ENCODE measurements around the gene CCDC86. TPM values are rescaled to one million over a fixed set of nuclear protein-coding genes. Genes with fewer than 3 reads are reported as not detected.

Gene CCDC86
- total and polyA plus RNA-seq, 2 of the 4 experiments (the other 2 are of a cell fraction): 9.5 to 34.0 TPM

DNA sequence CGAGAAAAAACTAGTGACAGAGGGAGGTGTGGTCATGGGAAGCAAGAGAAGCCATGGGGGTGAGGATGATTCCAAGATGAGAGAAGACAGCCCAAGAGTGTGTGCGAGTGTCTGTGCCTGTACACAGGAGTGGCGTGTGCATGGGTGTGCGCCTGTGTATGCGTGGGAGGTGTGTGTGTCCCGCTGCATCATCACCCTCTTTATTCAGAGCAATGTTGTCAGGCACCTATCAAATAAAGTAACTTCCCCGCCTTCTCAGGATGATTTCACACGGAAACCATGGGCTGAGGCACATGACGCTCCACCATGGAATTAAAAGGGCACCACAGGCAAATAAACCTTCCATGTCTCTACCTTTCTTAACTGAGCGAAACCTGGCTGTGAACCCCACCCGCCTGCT lies 32.2 kb upstream of the CCDC86 start:
- CTCF ChIA-PET: no interaction called here

More for the DNA sequence above, 32.2 kb upstream of the CCDC86 start:
- ATAC-seq (ENCODE audit: low read depth): no peak
- no peak overlapping the region for H4K5ac ChIP-seq (ENCODE audit: low read depth, low read length)
- no peak overlapping the region for H3K18ac ChIP-seq (ENCODE audit: low read depth, low read length)
- WGBS, 2 experiments (ENCODE audit: extremely low coverage in 2 of 2, insufficient read length in 1 of 2): 67% methylated on average over 1 of the region's 11 CpGs; no CpG with 5 or more reads in 1 of the 2 experiments
- H3K9me3 ChIP-seq (ENCODE audit: control insufficient read depth, insufficient read depth, low read length): no peaks in the 10 kb centered on the region
- H3K27ac ChIP-seq (ENCODE audit: insufficient read depth, low read length): no peak overlapping the region
- TF ChIP-seq, protein P1, sequence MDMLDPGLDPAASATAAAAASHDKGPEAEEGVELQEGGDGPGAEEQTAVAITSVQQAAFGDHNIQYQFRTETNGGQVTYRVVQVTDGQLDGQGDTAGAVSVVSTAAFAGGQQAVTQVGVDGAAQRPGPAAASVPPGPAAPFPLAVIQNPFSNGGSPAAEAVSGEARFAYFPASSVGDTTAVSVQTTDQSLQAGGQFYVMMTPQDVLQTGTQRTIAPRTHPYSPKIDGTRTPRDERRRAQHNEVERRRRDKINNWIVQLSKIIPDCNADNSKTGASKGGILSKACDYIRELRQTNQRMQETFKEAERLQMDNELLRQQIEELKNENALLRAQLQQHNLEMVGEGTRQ (IDR thresholded peaks at IDR 0.05; ENCODE audit: low read depth, low read length): no peak
- no peak for TF ChIP-seq SMC3 (IDR thresholded peaks at IDR 0.05; ENCODE audit: low read depth, low read length)
- TF ChIP-seq ELK1 (IDR thresholded peaks at IDR 0.05; ENCODE audit: borderline replicate concordance, low read depth, low read length): no peak
- TF ChIP-seq BHLHE40 (IDR thresholded peaks at IDR 0.05; ENCODE audit: low read depth, low read length): no peak
- TF ChIP-seq FOS (IDR thresholded peaks at IDR 0.05; ENCODE audit: low read depth, low read length): no peak
- no peak for TF ChIP-seq POLR2A (IDR thresholded peaks at IDR 0.05; ENCODE audit: low read depth, low read length)
- TF ChIP-seq RFX5 (IDR thresholded peaks at IDR 0.05; ENCODE audit: low read depth, low read length): no peak
- TF ChIP-seq CTCF (conservative IDR thresholded peaks at IDR 0.05; ENCODE audit: low read depth, low read length): no peak
- H3K23ac ChIP-seq (ENCODE audit: low read depth, low read length): no peak overlapping the region
- no peak overlapping the region for H4K8ac ChIP-seq (ENCODE audit: low read depth in 2 of 2, low read length in 2 of 2)
- no peak overlapping the region for H3K9ac ChIP-seq (ENCODE audit: low read depth, low read length)
- no peak overlapping the region for H2AK9ac ChIP-seq (replicated peaks; ENCODE audit: low read depth, low read length, poor library complexity)
- no peak overlapping the region for H2BK20ac ChIP-seq (ENCODE audit: low read depth, low read length)
- no peaks in the 10 kb centered on the region for H3K79me1 ChIP-seq (ENCODE audit: low read depth in 1 of 2, low read length in 2 of 2)
- no peak overlapping the region for H2BK120ac ChIP-seq (ENCODE audit: low read depth, low read length)
- in situ Hi-C loops (cut with MboI; ENCODE audit: low sequenced_read_pairs): no loop called here
- no peak overlapping the region for H2BK5ac ChIP-seq (ENCODE audit: low read depth, low read length, poor library complexity, severe bottlenecking)
- DNase-seq: no peak
- H3K56ac ChIP-seq (ENCODE audit: extremely low read depth, insufficient read depth, low read length): no peak overlapping the region
- no peak overlapping the region for H2AFZ ChIP-seq (replicated peaks; ENCODE audit: low read length, poor library complexity)
- H3K4ac ChIP-seq (ENCODE audit: low read depth, low read length): no peak overlapping the region
- intact Hi-C loops (cut with micrococcal nuclease): no loop called here
- peaks cover 16% of the 10 kb centered on the region for H3K27me3 ChIP-seq (ENCODE audit: control insufficient read depth, insufficient read depth, low read length)
- H3K36me3 ChIP-seq (ENCODE audit: control insufficient read depth, insufficient read depth, low read length): no peaks in the 10 kb centered on the region
- H3K14ac ChIP-seq (replicated peaks; ENCODE audit: low read depth, low read length): no peak overlapping the region
- dilution Hi-C loops (cut with HindIII; ENCODE audit: low sequenced_read_pairs, unreplicated experiment): no loop called here
- no peaks in the 10 kb centered on the region for H3K4me1 ChIP-seq (ENCODE audit: control insufficient read depth, insufficient read depth, low read length)
- no peak overlapping the region for H3K4me2 ChIP-seq (ENCODE audit: low read depth, low read length)
- no peak overlapping the region for H3K4me3 ChIP-seq (ENCODE audit: insufficient read depth, low read depth, low read length)
- H4K20me1 ChIP-seq (ENCODE audit: insufficient read depth, low read length): no peaks in the 10 kb centered on the region
- no peak overlapping the region for H4K91ac ChIP-seq (ENCODE audit: insufficient read depth, low read depth, low read length)
- no TSS peak for BruUV-seq (replicated peaks)
- H2BK15ac ChIP-seq (ENCODE audit: low read depth, low read length): no peak overlapping the region
- H2AK5ac ChIP-seq (ENCODE audit: low read depth, low read length): no peak overlapping the region
- POLR2A ChIA-PET (ENCODE audit: unreplicated experiment): no interaction called here
- no peaks in the 10 kb centered on the region for H3K9me1 ChIP-seq (ENCODE audit: insufficient read depth, low read length)

Measured in IMR-90 (cell line).